H1 (cell line): ENCODE results near the gene ORMDL2. TPM values are rescaled to one million over a fixed set of nuclear protein-coding genes. Genes with fewer than 3 reads are reported as not detected.

Experiments
- EP300 ChIP-seq, 2 experiments: IDR thresholded peaks; 1 replicate in 1 of 2; 2 replicates in 1 of 2; pipeline ENCODE4 v1.6.1; 2011 to 2012; ENCODE audit warnings: low read depth in 2 of 2, low read length in 2 of 2, mild to moderate bottlenecking in 2 of 2, borderline replicate concordance in 1 of 2, inconsistent platforms in 1 of 2, moderate library complexity in 1 of 2
- PHF8 ChIP-seq: fragments of 200-600 bp; sonication (generic); conservative IDR thresholded peaks from 2 replicates; pipeline ENCODE4 v1.7.1; 2012; ENCODE audit warnings: low read depth, mild to moderate bottlenecking, inconsistent platforms, low read length, moderate library complexity
- RNF2 ChIP-seq: fragments of 200-900, 300-1000 bp; sonication (generic); IDR thresholded peaks from 2 replicates; pipeline ENCODE4 v1.7.1; 2016; ENCODE audit warnings: borderline replicate concordance, low read depth, mild to moderate bottlenecking, antibody characterized with exemption, low read length; ENCODE audit not compliant: poor library complexity, severe bottlenecking; ENCODE audit errors: missing control alignments
- SRF ChIP-seq: IDR thresholded peaks from 2 replicates; pipeline ENCODE4 v1.6.1; 2011; ENCODE audit warnings: mild to moderate bottlenecking, low read depth, low read length, moderate library complexity
- TAF7 ChIP-seq: optimal IDR thresholded peaks from 2 replicates; pipeline ENCODE3; 2011; ENCODE audit warnings: low read depth, mild to moderate bottlenecking, inconsistent platforms, low read length, moderate library complexity, borderline replicate concordance
- polyA plus RNA-seq, 7 experiments: library from polyadenylated mRNA; depleted of rRNA in 3 of 7; stranded (reverse) in 5 of 7; unstranded in 2 of 7; fragments of >200 nt in 5 of 7; fragments of 200-250 nt in 2 of 7; gene quantifications; 1 replicate in 5 of 7; 2 replicates in 1 of 7; 4 replicates in 1 of 7; pipeline versions ENCODE4 v1.2.1 to v1.2.3, GENCODE V29; 2011 to 2013; ENCODE audit warnings: missing spikeins in 2 of 7, mixed read lengths in 2 of 7
- total RNA-seq: library from RNA; stranded (reverse); fragmentation: NEBNext Ultra II Directional; extraction: Animal tissue kit (Norgen Biotek cat#: 25700); gene quantifications from 2 replicates; pipeline ENCODE4 v1.2.1, GENCODE V29; 2021
- TF ChIP-seq, protein P1 (sequence below): IDR thresholded peaks from 2 replicates; pipeline ENCODE4 v1.6.1; 2011; ENCODE audit warnings: low read length, improper control_type of control experiment
- TF ChIP-seq, protein P2 (sequence below): IDR thresholded peaks from 2 replicates; pipeline ENCODE4 v1.6.1; 2012; ENCODE audit warnings: low read length, inconsistent platforms

ORMDL2 gene
- total and polyA plus RNA-seq, 2 of the 8 experiments (the other 6 are each of a cell fraction or from before 2014, with no cell fraction given): 39.0 to 65.6 TPM

DNA sequence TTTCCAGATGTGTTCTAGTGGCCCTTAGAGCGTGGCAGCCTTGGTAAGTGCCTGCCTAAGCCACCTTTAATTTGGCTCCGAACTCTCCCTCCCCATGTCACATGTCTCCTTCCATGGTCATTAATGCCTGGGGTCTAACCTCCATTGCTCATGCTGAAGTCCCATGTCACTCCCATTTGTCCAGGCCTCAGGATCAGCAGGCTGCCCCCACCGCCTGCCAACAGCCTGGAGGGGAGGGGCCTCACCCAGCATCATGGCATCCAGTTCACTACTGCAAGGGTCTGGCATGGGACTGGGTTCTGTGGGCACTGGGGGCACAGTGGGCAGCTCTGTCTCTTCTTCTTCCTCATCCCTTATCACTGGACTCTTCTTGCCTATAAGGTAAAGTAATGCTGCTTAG, 20.5 kb downstream of the ORMDL2 start (continued):
- TF ChIP-seq EP300 (IDR thresholded peaks at IDR 0.05; ENCODE audit: borderline replicate concordance in 1 of 2, low read depth in 2 of 2, low read length in 2 of 2) (no peak), SRF (no peak), PHF8 (no peak), RNF2 (no peak), TAF7 (no peak)
- TF ChIP-seq, protein P1, sequence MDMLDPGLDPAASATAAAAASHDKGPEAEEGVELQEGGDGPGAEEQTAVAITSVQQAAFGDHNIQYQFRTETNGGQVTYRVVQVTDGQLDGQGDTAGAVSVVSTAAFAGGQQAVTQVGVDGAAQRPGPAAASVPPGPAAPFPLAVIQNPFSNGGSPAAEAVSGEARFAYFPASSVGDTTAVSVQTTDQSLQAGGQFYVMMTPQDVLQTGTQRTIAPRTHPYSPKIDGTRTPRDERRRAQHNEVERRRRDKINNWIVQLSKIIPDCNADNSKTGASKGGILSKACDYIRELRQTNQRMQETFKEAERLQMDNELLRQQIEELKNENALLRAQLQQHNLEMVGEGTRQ: no peak
- TF ChIP-seq, protein P2, sequence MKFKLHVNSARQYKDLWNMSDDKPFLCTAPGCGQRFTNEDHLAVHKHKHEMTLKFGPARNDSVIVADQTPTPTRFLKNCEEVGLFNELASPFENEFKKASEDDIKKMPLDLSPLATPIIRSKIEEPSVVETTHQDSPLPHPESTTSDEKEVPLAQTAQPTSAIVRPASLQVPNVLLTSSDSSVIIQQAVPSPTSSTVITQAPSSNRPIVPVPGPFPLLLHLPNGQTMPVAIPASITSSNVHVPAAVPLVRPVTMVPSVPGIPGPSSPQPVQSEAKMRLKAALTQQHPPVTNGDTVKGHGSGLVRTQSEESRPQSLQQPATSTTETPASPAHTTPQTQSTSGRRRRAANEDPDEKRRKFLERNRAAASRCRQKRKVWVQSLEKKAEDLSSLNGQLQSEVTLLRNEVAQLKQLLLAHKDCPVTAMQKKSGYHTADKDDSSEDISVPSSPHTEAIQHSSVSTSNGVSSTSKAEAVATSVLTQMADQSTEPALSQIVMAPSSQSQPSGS: no peak
